ENCODE results near the gene TNP2. TPM values are rescaled to one million over a fixed set of nuclear protein-coding genes. Genes with fewer than 3 reads are reported as not detected.

The TNP2 gene
- total and polyA plus RNA-seq, 9 of the 15 experiments (the other 6 are each of a cell fraction or from before 2014, with no cell fraction given): not detected

GRCh38 chr16:11251525-11252481, 17.3 kb downstream of the TNP2 start (continued):
- TF ChIP-seq CAMTA2 (CRISPR knock-in tag; conservative IDR thresholded peaks at IDR 0.05) (no peak), DACH1 (IDR thresholded peaks at IDR 0.05; ENCODE audit: partially characterized antibody) (no peak), ZNF764 (CRISPR knock-in tag; IDR thresholded peaks at IDR 0.05; ENCODE audit: low read depth) (no peak), MTA3 (IDR thresholded peaks at IDR 0.05; ENCODE audit: borderline replicate concordance) (peak; percentile 67; the same call in 1 of the 2 replicates), SRSF9 (IDR thresholded peaks at IDR 0.05; ENCODE audit: borderline replicate concordance, low read depth, low read length) (no peak), ZKSCAN3 (CRISPR knock-in tag; IDR thresholded peaks at IDR 0.05) (no peak), ATF2 (CRISPR knock-in tag; IDR thresholded peaks at IDR 0.05) (no peak), ZSCAN29 (IDR thresholded peaks at IDR 0.05) (no peak), SLC30A9 (CRISPR knock-in tag; IDR thresholded peaks at IDR 0.05) (no peak), ZFP91 (CRISPR knock-in tag; IDR thresholded peaks at IDR 0.05) (no peak), ZNF586 (CRISPR knock-in tag; conservative IDR thresholded peaks at IDR 0.05) (no peak), SREBF2 (CRISPR knock-in tag; IDR thresholded peaks at IDR 0.05) (no peak), PTTG1 (tag; IDR thresholded peaks at IDR 0.05; ENCODE audit: low read depth) (no peak), PRPF4 (IDR thresholded peaks at IDR 0.05; ENCODE audit: insufficient read depth, low read depth, low read length, poor library complexity, severe bottlenecking) (no peak), STAT5B (CRISPR knock-in tag; IDR thresholded peaks at IDR 0.05) (no peak), SMARCB1 (IDR thresholded peaks at IDR 0.05; ENCODE audit: insufficient read length, low read depth) (no peak), ZNF444 (CRISPR knock-in tag; IDR thresholded peaks at IDR 0.05) (no peak)
- TF ChIP-seq, protein P1, sequence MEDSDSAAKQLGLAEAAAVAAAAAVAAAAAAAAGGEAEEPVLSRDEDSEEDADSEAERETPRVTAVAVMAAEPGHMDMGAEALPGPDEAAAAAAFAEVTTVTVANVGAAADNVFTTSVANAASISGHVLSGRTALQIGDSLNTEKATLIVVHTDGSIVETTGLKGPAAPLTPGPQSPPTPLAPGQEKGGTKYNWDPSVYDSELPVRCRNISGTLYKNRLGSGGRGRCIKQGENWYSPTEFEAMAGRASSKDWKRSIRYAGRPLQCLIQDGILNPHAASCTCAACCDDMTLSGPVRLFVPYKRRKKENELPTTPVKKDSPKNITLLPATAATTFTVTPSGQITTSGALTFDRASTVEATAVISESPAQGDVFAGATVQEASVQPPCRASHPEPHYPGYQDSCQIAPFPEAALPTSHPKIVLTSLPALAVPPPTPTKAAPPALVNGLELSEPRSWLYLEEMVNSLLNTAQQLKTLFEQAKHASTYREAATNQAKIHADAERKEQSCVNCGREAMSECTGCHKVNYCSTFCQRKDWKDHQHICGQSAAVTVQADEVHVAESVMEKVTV (CRISPR knock-in tag; IDR thresholded peaks at IDR 0.05): no peak
- TF ChIP-seq, protein P2, sequence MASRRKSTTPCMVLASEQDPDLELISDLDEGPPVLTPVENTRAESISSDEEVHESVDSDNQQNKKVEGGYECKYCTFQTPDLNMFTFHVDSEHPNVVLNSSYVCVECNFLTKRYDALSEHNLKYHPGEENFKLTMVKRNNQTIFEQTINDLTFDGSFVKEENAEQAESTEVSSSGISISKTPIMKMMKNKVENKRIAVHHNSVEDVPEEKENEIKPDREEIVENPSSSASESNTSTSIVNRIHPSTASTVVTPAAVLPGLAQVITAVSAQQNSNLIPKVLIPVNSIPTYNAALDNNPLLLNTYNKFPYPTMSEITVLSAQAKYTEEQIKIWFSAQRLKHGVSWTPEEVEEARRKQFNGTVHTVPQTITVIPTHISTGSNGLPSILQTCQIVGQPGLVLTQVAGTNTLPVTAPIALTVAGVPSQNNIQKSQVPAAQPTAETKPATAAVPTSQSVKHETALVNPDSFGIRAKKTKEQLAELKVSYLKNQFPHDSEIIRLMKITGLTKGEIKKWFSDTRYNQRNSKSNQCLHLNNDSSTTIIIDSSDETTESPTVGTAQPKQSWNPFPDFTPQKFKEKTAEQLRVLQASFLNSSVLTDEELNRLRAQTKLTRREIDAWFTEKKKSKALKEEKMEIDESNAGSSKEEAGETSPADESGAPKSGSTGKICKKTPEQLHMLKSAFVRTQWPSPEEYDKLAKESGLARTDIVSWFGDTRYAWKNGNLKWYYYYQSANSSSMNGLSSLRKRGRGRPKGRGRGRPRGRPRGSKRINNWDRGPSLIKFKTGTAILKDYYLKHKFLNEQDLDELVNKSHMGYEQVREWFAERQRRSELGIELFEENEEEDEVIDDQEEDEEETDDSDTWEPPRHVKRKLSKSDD (conservative IDR thresholded peaks at IDR 0.05; ENCODE audit: low read length): no peak
- TF ChIP-seq, protein P3, sequence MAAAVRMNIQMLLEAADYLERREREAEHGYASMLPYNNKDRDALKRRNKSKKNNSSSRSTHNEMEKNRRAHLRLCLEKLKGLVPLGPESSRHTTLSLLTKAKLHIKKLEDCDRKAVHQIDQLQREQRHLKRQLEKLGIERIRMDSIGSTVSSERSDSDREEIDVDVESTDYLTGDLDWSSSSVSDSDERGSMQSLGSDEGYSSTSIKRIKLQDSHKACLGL (CRISPR knock-in tag; IDR thresholded peaks at IDR 0.05; ENCODE audit: borderline replicate concordance, poor library complexity, severe bottlenecking): no peak

Data from K562 (cell line).